DND-41 (cell line): ENCODE results near the gene MEPCE.
"Not testable (repeated sequence)": the region's sequence is repeated elsewhere in the genome, so short reads cannot be mapped to it uniquely, and the experiment has no call there.

Experiments
- ATAC-seq: fragments of 200-7000 bp; cut with Tn5 transposase; 3 replicates; pipeline ENCODE4 v1.9.1; 2021; ENCODE audit warnings: low read depth; ENCODE audit not compliant: insufficient read depth
- DNase-seq: peaks from one replicate; pipeline ENCODE4 v3.0.0-alpha.2; 2020
- H2AFZ ChIP-seq: 2 replicates; pipeline ENCODE4 v1.6.0; 2012; ENCODE audit warnings: low read depth, low read length
- H3K27ac ChIP-seq: 2 replicates; pipeline ENCODE4 v1.5.1; 2012; ENCODE audit warnings: low read length, inconsistent platforms
- H3K27me3 ChIP-seq: fragments of 200-600 bp; sonication (generic); 2 replicates; pipeline ENCODE4 v1.6.0; 2012; ENCODE audit warnings: low read length, mild to moderate bottlenecking, inconsistent platforms; ENCODE audit not compliant: insufficient read depth, poor library complexity
- H3K36me3 ChIP-seq: 2 replicates; pipeline ENCODE4 v1.5.1; 2012; ENCODE audit warnings: low read length, inconsistent platforms; ENCODE audit not compliant: insufficient read depth
- H3K4me1 ChIP-seq: 2 replicates; pipeline ENCODE4 v1.5.1; 2012; ENCODE audit warnings: mild to moderate bottlenecking, low read length; ENCODE audit not compliant: insufficient read depth
- H3K4me2 ChIP-seq: 2 replicates; pipeline ENCODE4 v1.6.0; 2012; ENCODE audit warnings: mild to moderate bottlenecking, moderate library complexity, low read length, inconsistent platforms; ENCODE audit not compliant: insufficient read depth
- H3K4me3 ChIP-seq, 2 experiments: fragments of 200-600 bp in 1 of 2; shearing (Covaris generic) in 1 of 2; 2 replicates each; pipeline ENCODE4 v1.5.1; 2012 to 2016; ENCODE audit warnings: inconsistent platforms in 2 of 2, low read length in 2 of 2, mild to moderate bottlenecking in 2 of 2, low read depth in 1 of 2, moderate library complexity in 1 of 2
- H3K79me2 ChIP-seq: 2 replicates; pipeline ENCODE4 v1.6.0; 2012; ENCODE audit warnings: low read length, inconsistent platforms; ENCODE audit not compliant: insufficient read depth
- H3K9ac ChIP-seq: 2 replicates; pipeline ENCODE4 v1.6.0; 2012; ENCODE audit warnings: low read depth, mild to moderate bottlenecking, inconsistent platforms, low read length, moderate library complexity
- H3K9me3 ChIP-seq: 2 replicates; pipeline ENCODE4 v1.5.1; 2012; ENCODE audit warnings: low read length, moderate library complexity, mild to moderate bottlenecking, inconsistent platforms; ENCODE audit not compliant: insufficient read depth, severe bottlenecking
- H4K20me1 ChIP-seq: 2 replicates; pipeline ENCODE4 v1.6.0; 2012; ENCODE audit warnings: low read length; ENCODE audit not compliant: insufficient read depth
- EZH2 ChIP-seq: IDR thresholded peaks from 3 replicates; pipeline ENCODE4 v1.6.1; 2012; ENCODE audit warnings: borderline replicate concordance, low read depth, mild to moderate bottlenecking, moderate library complexity, low read length, inconsistent platforms; ENCODE audit not compliant: severe bottlenecking
- TF ChIP-seq, protein P1 (sequence below): IDR thresholded peaks from 2 replicates; pipeline ENCODE4 v1.5.1; 2012; ENCODE audit warnings: borderline replicate concordance, low read length, moderate library complexity, mild to moderate bottlenecking; ENCODE audit not compliant: poor library complexity, severe bottlenecking; ENCODE audit errors: extremely low read depth

MEPCE gene

DNA sequence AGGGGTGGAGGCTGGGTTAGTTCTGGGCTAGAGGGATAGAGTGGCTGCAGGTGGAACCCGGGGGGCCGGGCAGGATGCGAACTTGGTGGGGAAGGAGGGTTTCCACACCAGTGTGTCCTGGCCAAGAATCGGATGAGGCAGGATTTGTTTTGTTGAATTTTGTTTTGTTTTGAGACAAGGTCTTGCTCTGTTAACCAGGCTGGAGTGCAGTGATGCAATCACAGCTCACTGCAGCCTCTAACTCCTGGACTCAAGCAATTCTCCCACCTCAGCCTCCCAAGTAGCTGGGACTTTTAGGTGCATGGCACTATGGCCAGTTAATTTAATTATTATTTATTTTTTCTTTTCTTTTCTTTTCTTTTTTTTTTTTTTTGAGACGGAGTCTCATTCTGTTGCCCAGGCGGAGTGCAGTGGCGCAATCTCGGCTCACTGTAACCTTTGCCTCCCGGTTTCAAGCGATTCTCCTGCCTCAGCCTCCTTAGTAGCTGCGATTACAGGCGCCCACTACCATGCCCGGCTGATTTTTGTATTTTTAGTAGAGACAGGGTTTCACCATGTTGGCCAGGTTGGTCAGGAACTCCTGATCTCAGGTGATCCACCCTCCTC, 19.7 kb downstream of the MEPCE start:
- no peak overlapping the region for H2AFZ ChIP-seq
- H3K4me2 ChIP-seq: no peak overlapping the region
- ATAC-seq: no peak

DNA sequence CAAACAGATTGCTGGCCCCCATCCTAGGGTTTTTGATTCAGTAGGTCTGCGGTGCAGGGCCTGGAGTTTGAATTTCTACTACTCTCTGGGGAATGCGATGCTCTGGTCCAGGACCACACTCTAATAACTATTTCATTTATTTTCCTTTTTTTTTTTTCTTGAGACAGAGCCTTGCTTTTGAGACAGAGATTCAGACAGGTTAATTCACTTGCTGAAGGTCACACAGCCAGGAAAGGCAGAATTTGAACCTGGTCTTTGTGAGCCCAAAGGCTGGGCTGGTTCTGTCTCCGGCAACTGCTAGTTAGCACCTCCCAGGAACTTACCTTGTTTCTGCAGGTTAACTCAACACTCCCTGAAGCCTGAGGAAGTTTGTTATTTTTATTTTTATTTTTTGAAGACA, 22.9 kb downstream of the MEPCE start:
- TF ChIP-seq EZH2: no peak
- TF ChIP-seq, protein P1, sequence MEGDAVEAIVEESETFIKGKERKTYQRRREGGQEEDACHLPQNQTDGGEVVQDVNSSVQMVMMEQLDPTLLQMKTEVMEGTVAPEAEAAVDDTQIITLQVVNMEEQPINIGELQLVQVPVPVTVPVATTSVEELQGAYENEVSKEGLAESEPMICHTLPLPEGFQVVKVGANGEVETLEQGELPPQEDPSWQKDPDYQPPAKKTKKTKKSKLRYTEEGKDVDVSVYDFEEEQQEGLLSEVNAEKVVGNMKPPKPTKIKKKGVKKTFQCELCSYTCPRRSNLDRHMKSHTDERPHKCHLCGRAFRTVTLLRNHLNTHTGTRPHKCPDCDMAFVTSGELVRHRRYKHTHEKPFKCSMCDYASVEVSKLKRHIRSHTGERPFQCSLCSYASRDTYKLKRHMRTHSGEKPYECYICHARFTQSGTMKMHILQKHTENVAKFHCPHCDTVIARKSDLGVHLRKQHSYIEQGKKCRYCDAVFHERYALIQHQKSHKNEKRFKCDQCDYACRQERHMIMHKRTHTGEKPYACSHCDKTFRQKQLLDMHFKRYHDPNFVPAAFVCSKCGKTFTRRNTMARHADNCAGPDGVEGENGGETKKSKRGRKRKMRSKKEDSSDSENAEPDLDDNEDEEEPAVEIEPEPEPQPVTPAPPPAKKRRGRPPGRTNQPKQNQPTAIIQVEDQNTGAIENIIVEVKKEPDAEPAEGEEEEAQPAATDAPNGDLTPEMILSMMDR: no peak
- Histone ChIP-seq H3K4me3 (no peak overlapping the region), H3K79me2 (no peaks in the 10 kb centered on the region), H3K9me3 (no peaks in the 10 kb centered on the region), H3K27me3 (no peaks in the 10 kb centered on the region), H3K27ac (no peak overlapping the region), H3K9ac (no peak overlapping the region), H2AFZ (no peak overlapping the region), H4K20me1 (no peaks in the 10 kb centered on the region), H3K4me1 (peaks cover 27% of the 10 kb centered on the region), H3K4me2 (no peak overlapping the region), H3K36me3 (no peaks in the 10 kb centered on the region)
- DNase-seq (no peak), ATAC-seq (no peak)

More for the DNA sequence above, 19.7 kb downstream of the MEPCE start:
- no peak overlapping the region; the same call in 1 of the 2 replicates for H3K27ac ChIP-seq
- no peaks in the 10 kb centered on the region for H3K9me3 ChIP-seq
- no peak overlapping the region for H3K9ac ChIP-seq
- H4K20me1 ChIP-seq: no peaks in the 10 kb centered on the region
- no peaks in the 10 kb centered on the region for H3K36me3 ChIP-seq
- peaks cover 40% of the 10 kb centered on the region for H3K4me1 ChIP-seq
- no peak for DNase-seq
- TF ChIP-seq, protein P1: no peak
- TF ChIP-seq EZH2: no peak
- H3K79me2 ChIP-seq: no peaks in the 10 kb centered on the region
- no peaks in the 10 kb centered on the region for H3K27me3 ChIP-seq
- H3K4me3 ChIP-seq: no peak overlapping the region

DNA sequence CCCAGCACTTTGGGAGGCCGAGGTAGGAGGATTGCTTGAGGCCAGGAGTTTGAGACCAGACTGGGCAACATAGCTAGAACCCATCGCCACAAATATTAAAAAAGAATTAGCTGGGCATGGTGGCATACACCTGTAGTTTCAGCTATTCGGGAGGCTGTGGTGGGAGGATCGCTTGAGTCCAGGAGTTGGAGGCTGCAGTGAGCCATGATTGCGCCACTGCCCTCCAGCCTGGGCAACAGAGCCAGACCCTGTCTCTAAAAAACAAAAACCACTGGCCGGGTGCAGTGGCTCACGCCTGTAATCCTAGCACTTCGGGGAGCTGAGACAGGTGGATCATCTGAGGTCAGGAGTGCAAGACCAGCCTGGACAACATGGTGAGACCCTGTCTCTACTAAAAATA, 24.2 kb downstream of the MEPCE start:
- not testable (repeated sequence) for H3K9ac ChIP-seq, H3K79me2 ChIP-seq, H3K4me2 ChIP-seq, H3K27me3 ChIP-seq, H3K36me3 ChIP-seq, H4K20me1 ChIP-seq, H3K9me3 ChIP-seq, DNase-seq, H3K4me3 ChIP-seq, H3K27ac ChIP-seq, H2AFZ ChIP-seq, ATAC-seq
- peaks cover 27% of the 10 kb centered on the region for H3K4me1 ChIP-seq

DNA sequence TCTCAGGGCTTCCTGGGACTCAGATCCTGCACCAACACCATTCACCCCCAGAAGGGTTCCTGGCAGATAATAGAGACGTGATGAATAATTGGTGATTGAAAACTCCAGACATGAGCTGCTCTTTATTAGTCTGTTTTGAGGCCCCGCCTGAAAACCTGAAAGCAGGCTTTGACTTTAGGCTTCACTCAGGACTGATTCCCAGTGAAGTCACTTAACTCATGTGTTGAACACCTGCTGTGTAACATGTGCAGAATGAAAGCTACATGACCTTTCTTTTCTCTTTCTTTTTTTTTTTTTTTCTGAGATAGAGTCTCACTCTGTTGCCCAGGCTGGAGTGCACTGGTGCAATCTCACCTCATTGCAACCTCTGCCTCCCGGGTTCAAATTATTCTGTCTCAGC, 25.6 kb downstream of the MEPCE start:
- ATAC-seq: no peak
- Histone ChIP-seq H4K20me1 (no peaks in the 10 kb centered on the region), H3K36me3 (no peaks in the 10 kb centered on the region), H3K9ac (no peak overlapping the region), H2AFZ (no peak overlapping the region), H3K9me3 (no peaks in the 10 kb centered on the region), H3K27ac (no peak overlapping the region; the same call in 1 of the 2 replicates), H3K27me3 (no peaks in the 10 kb centered on the region), H3K4me3 (no peak overlapping the region), H3K4me1 (peaks cover 24% of the 10 kb centered on the region), H3K79me2 (no peaks in the 10 kb centered on the region), H3K4me2 (no peak overlapping the region)
- DNase-seq: no peak
- TF ChIP-seq, protein P1: no peak
- no peak for TF ChIP-seq EZH2
